RPMI8226 (cell line): Measurements from ENCODE around the gene OCA2.

Source experiments
- DNase-seq: peaks from one replicate; pipeline ENCODE4 v3.0.0-alpha.2; 2015

The OCA2 gene

GRCh38 chr15:28118531-28118930 lies 19.4 kb upstream of the OCA2 start:
- DNase-seq, result no peak

GRCh38 chr15:28118083-28118482 lies 19.0 kb upstream of the OCA2 start:
- DNase-seq, result no peak

- no peak for DNase-seq
Measured at GRCh38 chr15:28117432-28117990, 18.4 kb upstream of the OCA2 start.

GRCh38 chr15:28116521-28117431 lies 17.7 kb upstream of the OCA2 start:
- DNase-seq, result no peak

GRCh38 chr15:28115871-28116270 lies 16.8 kb upstream of the OCA2 start:
- DNase-seq, result no peak

GRCh38 chr15:28114721-28115622 lies 15.9 kb upstream of the OCA2 start:
- no peak for DNase-seq

- DNase-seq, result no peak
Measured at GRCh38 chr15:28114114-28114455, 15.0 kb upstream of the OCA2 start.

- DNase-seq, result no peak
Measured at GRCh38 chr15:28113394-28114113, 14.4 kb upstream of the OCA2 start.

- DNase-seq, result no peak
Measured at GRCh38 chr15:28112962-28113361, 13.8 kb upstream of the OCA2 start.

- no peak for DNase-seq
Measured at GRCh38 chr15:28112101-28112760, 13.1 kb upstream of the OCA2 start.

- no peak for DNase-seq
Measured at GRCh38 chr15:28111543-28111942, 12.4 kb upstream of the OCA2 start.

- DNase-seq, result no peak
Measured at GRCh38 chr15:28110481-28110881, 11.4 kb upstream of the OCA2 start.

GRCh38 chr15:28109626-28110455 lies 10.7 kb upstream of the OCA2 start:
- DNase-seq, result no peak

GRCh38 chr15:28107904-28108275 lies 8.8 kb upstream of the OCA2 start:
- DNase-seq, result no peak

GRCh38 chr15:28107111-28107903 lies 8.2 kb upstream of the OCA2 start:
- DNase-seq, result no peak

- no peak for DNase-seq
Measured at GRCh38 chr15:28106294-28107110, 7.4 kb upstream of the OCA2 start.

- no peak for DNase-seq
Measured at GRCh38 chr15:28105793-28106192, 6.7 kb upstream of the OCA2 start.

- DNase-seq, result no peak
Measured at GRCh38 chr15:28105224-28105791, 6.2 kb upstream of the OCA2 start.

GRCh38 chr15:28104326-28104725 lies 5.2 kb upstream of the OCA2 start:
- no peak for DNase-seq
